Neuronal stem cell (in vitro differentiated cells): ENCODE measurements around the gene IARS2.

Experiments
- DNase-seq: peaks from one replicate; pipeline ENCODE4 v3.0.0-alpha.2; 2013; ENCODE audit warnings: low spot score
- H2AFZ ChIP-seq: one replicate; pipeline ENCODE4 v1.6.1; 2013; ENCODE audit warnings: mild to moderate bottlenecking, low read length, inconsistent platforms
- H2AK5ac ChIP-seq: 2 replicates; pipeline ENCODE4 v1.6.1; 2013; ENCODE audit warnings: low read depth, mild to moderate bottlenecking, inconsistent platforms, low read length, moderate library complexity, mixed read lengths
- H2BK120ac ChIP-seq: 2 replicates; pipeline ENCODE4 v1.6.1; 2013; ENCODE audit warnings: low read depth, mild to moderate bottlenecking, inconsistent platforms, low read length, moderate library complexity, mixed read lengths
- H2BK12ac ChIP-seq: one replicate; pipeline ENCODE4 v1.6.1; 2013; ENCODE audit warnings: low read length, inconsistent platforms
- H2BK15ac ChIP-seq: 2 replicates; pipeline ENCODE4 v1.6.1; 2013; ENCODE audit warnings: mild to moderate bottlenecking, low read length, inconsistent platforms, mixed read lengths
- H2BK5ac ChIP-seq: one replicate; pipeline ENCODE4 v1.6.1; 2013; ENCODE audit warnings: inconsistent platforms, mild to moderate bottlenecking, low read length, moderate library complexity
- H3K14ac ChIP-seq: one replicate; pipeline ENCODE4 v1.6.1; 2013; ENCODE audit warnings: low read length, inconsistent platforms
- H3K18ac ChIP-seq: 2 replicates; pipeline ENCODE4 v1.6.1; 2013; ENCODE audit warnings: low read length, inconsistent platforms
- H3K23ac ChIP-seq: 2 replicates; pipeline ENCODE4 v1.6.1; 2013; ENCODE audit warnings: low read depth, mild to moderate bottlenecking, mixed read lengths, low read length, inconsistent platforms; ENCODE audit not compliant: poor library complexity
- H3K27ac ChIP-seq: replicated peaks from 3 replicates; pipeline ENCODE4 v1.5.1; 2013; ENCODE audit warnings: low read length, inconsistent platforms
- H3K27me3 ChIP-seq, 3 experiments: 2 replicates each; pipeline ENCODE4 v1.6.1; 2013; ENCODE audit warnings: low read length in 3 of 3, mild to moderate bottlenecking in 2 of 3, inconsistent platforms in 1 of 3, low read depth in 1 of 3, mixed read lengths in 1 of 3, moderate library complexity in 1 of 3; ENCODE audit not compliant: control insufficient read depth in 3 of 3, insufficient read depth in 3 of 3
- H3K36me3 ChIP-seq, 2 donors: replicated peaks in 1 of 2; 2 replicates each; pipeline ENCODE4 v1.6.1; 2013; ENCODE audit warnings: low read length in 2 of 2; ENCODE audit not compliant: control insufficient read depth in 2 of 2, insufficient read depth in 2 of 2
- H3K4ac ChIP-seq: 2 replicates; pipeline ENCODE4 v1.6.1; 2013; ENCODE audit warnings: inconsistent platforms, mild to moderate bottlenecking, low read length, moderate library complexity
- H3K4me1 ChIP-seq, 2 donors: 1 replicate in 1 of 2; 2 replicates in 1 of 2; pipeline ENCODE4 v1.6.1; 2013; ENCODE audit warnings: low read length in 2 of 2, low read depth in 1 of 2; ENCODE audit not compliant: control insufficient read depth in 2 of 2, insufficient read depth in 1 of 2
- H3K4me2 ChIP-seq: one replicate; pipeline ENCODE4 v1.6.1; 2013; ENCODE audit warnings: mild to moderate bottlenecking, low read length, inconsistent platforms; ENCODE audit not compliant: insufficient read depth, poor library complexity, severe bottlenecking
- H3K4me3 ChIP-seq, 2 donors: 2 replicates each; pipeline ENCODE4 v1.5.1; 2013; ENCODE audit warnings: low read length in 2 of 2, mild to moderate bottlenecking in 2 of 2, inconsistent platforms in 1 of 2, moderate library complexity in 1 of 2
- H3K79me1 ChIP-seq: one replicate; pipeline ENCODE4 v1.6.1; 2013; ENCODE audit warnings: low read depth, mild to moderate bottlenecking, inconsistent platforms, low read length, moderate library complexity
- H3K9ac ChIP-seq: one replicate; pipeline ENCODE4 v1.6.1; 2013; ENCODE audit warnings: mild to moderate bottlenecking, low read depth, low read length, inconsistent platforms; ENCODE audit not compliant: poor library complexity
- H3K9me3 ChIP-seq, 2 donors: replicated peaks in 1 of 2; 2 replicates each; pipeline versions ENCODE3 to v1.6.1; 2013; ENCODE audit warnings: low read length in 2 of 2, mild to moderate bottlenecking in 2 of 2, inconsistent platforms in 1 of 2, low read depth in 1 of 2, mixed read lengths in 1 of 2, moderate library complexity in 1 of 2; ENCODE audit not compliant: control insufficient read depth in 2 of 2, insufficient read depth in 1 of 2
- H4K8ac ChIP-seq: one replicate; pipeline ENCODE4 v1.6.1; 2013; ENCODE audit warnings: low read depth, mild to moderate bottlenecking, inconsistent platforms, low read length, moderate library complexity
- H4K91ac ChIP-seq: one replicate; pipeline ENCODE4 v1.6.1; 2013; ENCODE audit warnings: low read length, low read depth, mild to moderate bottlenecking, inconsistent platforms; ENCODE audit not compliant: poor library complexity
- whole genome bisulfite sequencing, 2 donors: extraction: QIAGEN DNeasy Blood & Tissue Kit; methylation state at CpG; one replicate each; pipeline ENCODE4 v1.1.7; 2013; ENCODE audit warnings: missing lambda C conversion rate in 2 of 2, mixed read lengths in 1 of 2; ENCODE audit not compliant: insufficient read length in 2 of 2, insufficient replicate concordance in 1 of 2; ENCODE audit errors: extremely low coverage in 2 of 2; 5-methylcytosine and 5-hydroxymethylcytosine counted together

The IARS2 gene

GRCh38 chr1:220176540-220176939 lies 82.6 kb downstream of the IARS2 start:
- Histone ChIP-seq H3K79me1 (no peaks in the 10 kb centered on the region), H3K4me1 (no peaks in the 10 kb centered on the region), H2AK5ac (no peak overlapping the region), H3K4ac (no peak overlapping the region), H3K27ac (no peak overlapping the region), H3K4me3 (no peak overlapping the region), H2BK120ac (no peak overlapping the region), H3K4me2 (no peak overlapping the region), H2AFZ (no peak overlapping the region), H3K23ac (no peak overlapping the region), H4K91ac (no peak overlapping the region), H3K9me3 (no peaks in the 10 kb centered on the region), H3K36me3 (peaks cover 7 to 68% of the 10 kb centered on the region in 2 donors), H2BK5ac (no peak overlapping the region), H3K14ac (no peak overlapping the region), H3K9ac (no peak overlapping the region), H4K8ac (no peak overlapping the region), H3K27me3 (no peaks in the 10 kb centered on the region), H3K18ac (no peak overlapping the region), H2BK12ac (no peak overlapping the region), H2BK15ac (no peak overlapping the region)
- DNase-seq = no peak
- WGBS, 2 donors = no CpG with 5 or more reads among the region's 1 CpG

DNA sequence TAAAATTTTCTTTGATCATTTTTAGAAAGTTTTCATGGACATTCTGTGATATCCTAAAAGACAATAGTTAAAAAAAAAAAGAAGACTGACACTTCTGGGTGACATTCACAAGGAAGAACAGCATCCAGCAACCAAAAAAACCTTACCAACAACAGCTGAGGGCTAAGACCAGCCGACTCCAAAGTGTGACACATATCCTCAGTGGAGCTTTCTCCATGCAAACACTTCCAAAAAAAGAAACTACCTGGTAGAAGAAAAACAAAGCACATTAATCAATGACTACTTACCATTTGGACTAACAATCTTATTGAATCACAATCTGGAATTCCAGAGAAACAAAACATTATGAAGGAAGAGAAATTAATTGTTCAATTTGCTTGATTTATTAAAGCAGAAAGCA lies 88.2 kb downstream of the IARS2 start:
- H2BK12ac ChIP-seq = no peak overlapping the region
- H4K8ac ChIP-seq = no peak overlapping the region
- no peak overlapping the region for H3K18ac ChIP-seq
- no CpG with 5 or more reads among the region's 1 CpG for WGBS, 2 donors
- no peak overlapping the region for H3K4me3 ChIP-seq
- no peak overlapping the region for H2BK5ac ChIP-seq
- H2AFZ ChIP-seq = no peak overlapping the region
- no peaks in the 10 kb centered on the region for H3K79me1 ChIP-seq
- no peak overlapping the region for H2BK15ac ChIP-seq
- no peak overlapping the region for H4K91ac ChIP-seq
- H2AK5ac ChIP-seq = no peak overlapping the region
- no peak overlapping the region for H3K27ac ChIP-seq
- H3K27me3 ChIP-seq = no peaks in the 10 kb centered on the region
- no peak overlapping the region for H3K4ac ChIP-seq
- H3K14ac ChIP-seq = no peak overlapping the region
- H3K4me1 ChIP-seq = no peaks in the 10 kb centered on the region
- DNase-seq = no peak
- H2BK120ac ChIP-seq = no peak overlapping the region
- H3K9me3 ChIP-seq = no peaks in the 10 kb centered on the region
- H3K9ac ChIP-seq = no peak overlapping the region
- peaks cover 3 to 83% of the 10 kb centered on the region in 2 donors for H3K36me3 ChIP-seq
- no peak overlapping the region for H3K4me2 ChIP-seq
- no peak overlapping the region for H3K23ac ChIP-seq

- Histone ChIP-seq H4K8ac (no peak overlapping the region), H2AFZ (no peak overlapping the region), H2BK120ac (no peak overlapping the region), H2BK12ac (no peak overlapping the region), H2AK5ac (no peak overlapping the region), H3K36me3 (peaks cover 2 to 85% of the 10 kb centered on the region in 2 donors), H2BK15ac (no peak overlapping the region), H3K9ac (no peak overlapping the region), H3K9me3 (peaks cover 0 to under 1% of the 10 kb centered on the region in 2 donors), H3K4me3 (no peak overlapping the region), H3K4me1 (peaks cover 0 to under 1% of the 10 kb centered on the region in 2 donors), H4K91ac (no peak overlapping the region), H3K27me3 (no peaks in the 10 kb centered on the region), H3K14ac (no peak overlapping the region), H3K4ac (no peak overlapping the region), H3K4me2 (no peak overlapping the region), H3K18ac (no peak overlapping the region), H3K79me1 (no peaks in the 10 kb centered on the region), H2BK5ac (no peak overlapping the region), H3K27ac (no peak overlapping the region), H3K23ac (no peak overlapping the region)
- no CpG with 5 or more reads among the region's 2 CpGs for WGBS, 2 donors
- DNase-seq = no peak
Measured at GRCh38 chr1:220182656-220183055, 88.7 kb downstream of the IARS2 start.

DNA sequence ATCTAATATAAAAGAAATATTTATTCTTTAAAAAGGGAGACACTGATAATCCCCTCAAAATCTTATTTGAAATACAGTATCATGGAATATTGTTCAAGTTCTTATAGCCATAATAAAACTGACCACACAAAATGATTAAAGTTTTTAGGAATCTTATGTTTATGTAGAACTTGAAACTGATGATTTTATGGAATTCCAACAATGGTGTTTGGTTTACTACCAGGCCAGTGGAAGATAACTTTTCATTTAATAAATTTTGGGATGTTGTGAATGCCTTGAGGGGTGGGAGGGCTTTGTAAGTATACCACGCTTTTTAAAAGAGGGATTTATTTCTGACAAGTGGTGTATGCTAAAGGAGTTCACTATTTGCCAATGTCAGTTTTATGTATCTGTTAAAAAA lies 90.6 kb downstream of the IARS2 start:
- WGBS, 2 donors = no CpG with 5 or more reads among the region's 1 CpG

More for the DNA sequence above, 90.6 kb downstream of the IARS2 start:
- H3K4me2 ChIP-seq = no peak overlapping the region
- no peak overlapping the region for H3K18ac ChIP-seq
- H3K4me3 ChIP-seq = no peak overlapping the region
- H2BK5ac ChIP-seq = no peak overlapping the region
- DNase-seq = no peak
- no peak overlapping the region for H4K91ac ChIP-seq
- peaks cover 4 to 91% of the 10 kb centered on the region in 2 donors for H3K36me3 ChIP-seq
- no peaks in the 10 kb centered on the region for H3K79me1 ChIP-seq
- peaks cover 0 to 3% of the 10 kb centered on the region in 2 donors for H3K4me1 ChIP-seq
- no peak overlapping the region for H4K8ac ChIP-seq
- no peak overlapping the region for H3K27ac ChIP-seq
- H3K9me3 ChIP-seq = peaks cover 0 to 2% of the 10 kb centered on the region in 2 donors
- H3K23ac ChIP-seq = no peak overlapping the region
- H3K27me3 ChIP-seq = no peaks in the 10 kb centered on the region
- no peak overlapping the region for H2AFZ ChIP-seq
- H3K14ac ChIP-seq = no peak overlapping the region
- H2BK12ac ChIP-seq = no peak overlapping the region
- H2BK15ac ChIP-seq = no peak overlapping the region
- no peak overlapping the region for H2BK120ac ChIP-seq
- no peak overlapping the region for H3K4ac ChIP-seq
- H2AK5ac ChIP-seq = no peak overlapping the region
- no peak overlapping the region for H3K9ac ChIP-seq
